Hematopoietic multipotent progenitor cell treated with erythropoietin and hydrocortisone succinate and interleukin-3 and kit ligand, for 17 days (in vitro differentiated cells): ENCODE measurements around the gene SDK1.

ENCODE experiments used
- DNase-seq: peaks from one replicate; pipeline ENCODE4 v3.0.0-alpha.2; 2015; ENCODE audit warnings: low spot score

SDK1 gene

DNA sequence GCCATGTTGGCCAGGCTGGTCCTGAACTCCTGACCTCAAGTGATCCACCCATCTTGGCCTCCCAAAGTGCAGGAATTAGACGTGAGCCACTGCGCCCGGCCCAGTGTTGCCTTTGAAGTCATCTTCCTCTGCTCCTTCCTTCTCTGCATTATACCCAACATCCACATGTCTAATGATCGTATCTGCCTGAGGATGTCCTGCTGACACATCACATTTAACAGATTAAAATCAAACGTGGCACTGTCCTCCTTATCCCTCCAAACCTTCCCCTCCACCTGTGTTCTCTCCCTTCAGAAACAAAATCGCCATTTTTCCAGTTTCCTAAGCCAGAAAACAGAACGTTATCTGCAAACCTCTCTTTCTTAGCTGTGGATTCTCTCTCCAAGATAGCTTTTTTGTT is 8.4 kb upstream of the SDK1 start:
- no peak for DNase-seq

GRCh38 chr7:3294432-3295100 is 6.5 kb upstream of the SDK1 start:
- DNase-seq = no peak

- DNase-seq = no peak
Measured at GRCh38 chr7:3297105-3297819, 3.8 kb upstream of the SDK1 start.

DNA sequence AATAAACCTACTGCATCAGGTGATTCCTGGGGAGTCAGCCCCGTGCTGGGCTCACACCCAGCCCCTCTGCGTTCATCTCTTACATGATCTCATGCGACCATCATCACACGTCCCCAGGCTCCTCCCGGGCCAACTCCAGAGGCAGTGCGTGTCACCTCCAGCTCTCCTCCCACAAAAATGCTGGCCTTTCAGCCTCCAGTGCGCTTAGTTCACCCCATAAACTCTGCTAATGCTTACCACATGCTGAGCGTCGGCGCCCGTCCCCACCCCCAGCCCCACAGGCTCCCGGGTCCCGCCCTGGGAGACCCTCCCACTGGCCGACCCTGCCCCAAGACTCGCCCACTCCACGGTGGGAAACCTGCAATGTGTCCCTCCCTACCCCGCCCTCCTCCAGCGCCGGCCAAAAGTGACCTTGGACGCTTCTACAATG is 816 bp upstream of the SDK1 start:
- DNase-seq = no peak

DNA sequence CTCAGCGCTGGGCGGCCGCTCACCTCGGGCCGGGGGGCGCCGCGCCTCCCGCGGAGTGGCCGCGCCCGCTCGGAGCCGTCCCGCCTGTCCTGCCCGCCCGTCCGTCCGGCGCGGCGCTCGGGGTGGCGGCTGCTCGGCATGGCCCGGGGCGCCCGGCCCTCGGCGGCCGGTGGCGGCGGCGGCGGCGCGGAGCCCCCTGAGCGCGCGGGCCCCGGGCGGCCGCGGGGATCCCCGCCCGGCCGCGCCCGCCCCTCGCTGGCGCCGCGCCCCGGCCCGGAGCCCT is 338 bp downstream of the SDK1 start:
- no peak for DNase-seq

DNA sequence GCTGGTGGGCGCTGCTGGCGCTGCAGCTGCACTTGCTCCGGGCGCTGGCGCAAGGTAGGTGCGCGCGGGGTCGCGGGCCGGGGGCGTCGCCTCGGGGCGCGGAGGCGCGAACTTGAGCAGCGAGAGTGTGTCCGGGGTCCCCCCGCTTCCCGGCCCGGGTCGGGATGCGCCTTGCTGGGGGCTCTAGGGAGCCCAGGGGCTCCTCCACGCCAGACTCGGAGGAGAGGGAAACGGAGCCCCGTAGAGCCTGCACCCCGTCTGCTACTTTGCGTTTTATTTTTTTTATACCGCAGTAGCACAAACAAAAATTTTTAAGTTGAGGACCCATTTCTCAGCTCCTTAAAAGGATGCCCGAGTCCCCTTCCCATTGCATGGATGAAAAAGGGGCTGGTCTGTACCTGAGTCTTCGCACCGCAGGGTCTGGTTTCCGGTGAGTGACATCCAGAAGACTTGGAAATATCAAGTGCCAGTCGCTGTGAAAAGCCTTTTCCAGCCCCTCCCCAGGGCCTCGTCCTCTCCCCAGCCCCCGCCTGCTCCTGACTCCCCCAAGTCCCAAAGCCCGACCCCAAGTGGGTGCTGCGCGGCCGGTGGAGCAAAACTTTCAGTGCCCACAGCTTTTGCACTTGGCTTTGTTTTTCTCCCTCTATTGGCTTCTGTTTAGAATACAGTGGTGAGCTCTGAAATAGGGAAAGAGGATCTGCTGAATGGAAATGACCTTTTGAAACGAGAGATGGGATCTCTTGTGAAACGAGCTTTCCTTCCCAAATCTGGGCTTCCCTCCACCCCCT is 973 bp downstream of the SDK1 start:
- DNase-seq = no peak

DNA sequence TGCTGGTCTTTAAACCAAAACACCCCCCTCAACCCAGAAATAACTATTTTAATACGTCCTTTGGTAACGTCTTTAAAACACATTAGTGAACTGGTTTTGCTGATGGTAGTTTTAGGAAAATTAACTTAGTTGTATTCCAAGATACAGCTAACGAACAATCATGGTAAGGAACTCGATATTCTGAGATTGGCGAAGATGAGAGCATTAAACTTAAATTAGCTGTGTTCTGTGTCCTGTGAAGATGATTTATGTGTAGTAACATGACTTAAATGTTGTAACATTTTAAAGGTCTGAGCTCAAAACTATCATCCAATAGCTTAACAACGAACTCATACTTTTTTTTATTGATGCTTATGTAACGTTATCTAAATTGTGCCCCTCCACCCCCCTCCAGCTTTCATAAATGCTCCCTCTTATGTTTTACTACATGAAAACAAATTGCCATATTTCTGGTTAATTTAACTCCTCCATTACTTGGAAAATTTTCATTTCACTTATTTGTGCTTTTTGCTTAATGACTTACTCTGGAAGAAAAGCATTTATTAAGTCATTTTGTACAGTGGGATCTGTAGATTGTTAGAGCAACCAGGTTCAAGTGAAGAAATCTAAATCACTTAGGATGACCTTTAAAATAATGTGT is 1.7 kb downstream of the SDK1 start:
- DNase-seq = no peak

GRCh38 chr7:3304131-3304530 is 3.1 kb downstream of the SDK1 start:
- DNase-seq = no peak

DNA sequence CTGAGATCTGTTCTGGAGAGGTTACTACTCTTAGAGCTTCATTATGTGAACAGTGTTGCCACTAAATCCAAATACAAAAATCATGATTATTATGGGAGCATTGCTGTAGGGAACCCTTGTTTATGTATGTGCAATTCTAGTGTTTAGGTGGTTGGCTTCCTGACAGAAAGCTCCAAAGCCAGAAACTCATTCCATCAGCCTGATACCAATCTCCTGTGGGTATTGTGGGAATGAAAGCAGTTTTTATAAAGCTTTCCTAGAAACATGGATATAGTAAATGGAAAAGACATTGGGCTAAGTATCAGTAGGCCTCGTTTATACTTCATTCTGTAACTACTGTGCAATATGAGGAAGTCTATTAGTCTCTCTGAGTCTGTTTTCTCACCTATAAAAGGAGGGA is 6.4 kb downstream of the SDK1 start:
- DNase-seq = no peak

- no peak for DNase-seq
Measured at GRCh38 chr7:3309140-3309539, 8.1 kb downstream of the SDK1 start.

- no peak for DNase-seq
Measured at GRCh38 chr7:3309956-3310355, 8.9 kb downstream of the SDK1 start.

DNA sequence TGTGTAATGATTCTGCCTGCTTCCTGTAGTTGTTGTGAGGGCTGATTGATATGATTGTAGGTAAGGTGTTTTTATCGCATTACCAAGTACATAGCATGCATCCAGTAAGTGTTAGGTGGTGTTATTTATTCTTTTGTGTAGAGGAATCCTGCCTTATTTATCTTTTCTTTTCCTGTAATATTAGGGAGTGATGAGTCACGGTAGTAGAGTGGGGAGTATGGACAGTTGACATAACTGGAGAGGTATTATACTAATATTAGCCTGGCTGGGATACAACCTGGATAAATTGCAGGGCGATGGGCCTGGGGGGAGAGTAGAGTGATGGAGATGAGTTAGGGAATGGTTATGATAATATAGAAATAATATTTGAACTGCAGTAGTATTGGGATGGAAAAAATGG is 9.8 kb downstream of the SDK1 start:
- no peak for DNase-seq

GRCh38 chr7:3312583-3312982 is 11.5 kb downstream of the SDK1 start:
- DNase-seq = no peak

- DNase-seq = no peak
Measured at GRCh38 chr7:3318874-3319273, 17.8 kb downstream of the SDK1 start.

DNA sequence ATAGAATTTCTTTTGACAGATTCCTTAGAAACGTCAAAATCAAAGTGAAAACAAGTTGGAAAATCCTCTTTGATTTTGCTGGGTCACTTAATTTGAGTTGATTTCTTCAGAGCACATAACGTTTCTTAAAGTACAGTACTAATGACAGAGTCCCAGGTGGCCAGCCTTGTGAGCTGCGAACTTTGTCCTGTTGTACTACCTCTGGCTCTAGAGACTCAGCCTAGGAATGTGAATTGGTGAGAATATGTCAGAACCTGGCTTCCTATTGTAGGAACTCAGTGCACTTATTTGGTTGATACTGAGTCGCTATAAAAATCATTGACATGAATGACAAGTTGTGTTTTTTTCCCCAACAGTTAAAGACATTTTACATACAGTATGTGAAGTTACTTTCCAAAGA is 20.2 kb downstream of the SDK1 start:
- DNase-seq = no peak

DNA sequence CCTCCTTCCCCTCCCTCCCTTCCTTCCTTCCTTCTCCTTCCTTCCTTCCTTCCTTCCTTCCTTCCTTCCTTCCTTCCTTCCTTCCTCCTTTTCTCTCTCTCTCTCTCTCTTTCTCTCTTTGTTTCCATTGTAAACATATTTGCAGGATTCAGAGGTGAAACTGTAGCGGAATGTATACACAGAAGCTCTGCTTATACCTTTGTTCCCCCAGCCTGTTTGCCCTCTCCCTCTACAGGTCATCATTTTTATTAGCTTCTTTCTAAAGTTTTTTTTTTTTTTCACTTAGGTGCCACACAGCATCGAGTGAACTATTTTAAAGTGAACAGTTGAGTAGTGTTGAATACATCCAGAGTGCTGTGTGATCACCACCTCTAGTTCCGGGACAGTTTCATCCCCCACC is 20.7 kb downstream of the SDK1 start:
- DNase-seq = no peak

GRCh38 chr7:3326246-3326645 is 25.2 kb downstream of the SDK1 start:
- DNase-seq = no peak

DNA sequence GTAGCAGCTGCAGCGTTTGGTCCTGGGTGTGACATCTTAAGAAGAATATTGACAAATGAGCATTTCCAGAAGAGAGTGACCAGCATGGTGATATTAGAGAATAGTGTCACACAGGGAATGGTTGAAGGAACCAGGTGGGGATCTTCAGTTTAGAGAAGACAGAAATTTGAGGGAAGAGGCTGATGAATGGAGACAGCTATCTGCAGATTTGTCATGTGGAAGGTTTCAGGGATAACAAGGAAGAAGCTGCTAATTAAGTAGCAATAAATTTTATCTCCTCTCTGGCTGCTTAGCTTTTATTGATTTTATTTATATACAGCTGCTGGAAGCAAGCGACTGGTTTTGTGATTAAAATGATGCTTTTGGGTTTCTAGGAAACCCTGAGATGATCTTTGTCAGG is 26.0 kb downstream of the SDK1 start:
- no peak for DNase-seq

GRCh38 chr7:3327655-3328054 is 26.6 kb downstream of the SDK1 start:
- DNase-seq = no peak

DNA sequence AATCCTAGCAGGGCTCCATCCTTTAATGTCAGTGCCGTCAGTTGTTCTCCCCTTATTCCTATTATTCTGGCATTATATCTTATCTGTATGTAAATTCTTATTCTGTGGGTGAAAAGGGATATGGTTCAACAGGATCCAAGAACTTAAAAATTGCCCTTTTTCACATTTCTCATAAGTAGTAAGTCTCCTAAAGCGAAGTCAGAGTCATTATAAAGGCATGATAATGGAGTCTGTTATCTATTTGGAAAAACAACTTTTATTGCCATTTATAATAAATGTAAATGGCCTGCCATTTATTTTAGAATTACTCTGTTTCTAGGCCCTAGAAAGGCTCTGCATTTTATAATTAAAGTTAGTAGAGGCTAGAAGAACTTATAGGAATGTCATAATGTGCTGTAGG is 31.3 kb downstream of the SDK1 start:
- no peak for DNase-seq

- no peak for DNase-seq
Measured at GRCh38 chr7:3333861-3334260, 32.8 kb downstream of the SDK1 start.

- DNase-seq = no peak
Measured at GRCh38 chr7:3336042-3336665, 35.1 kb downstream of the SDK1 start.

DNA sequence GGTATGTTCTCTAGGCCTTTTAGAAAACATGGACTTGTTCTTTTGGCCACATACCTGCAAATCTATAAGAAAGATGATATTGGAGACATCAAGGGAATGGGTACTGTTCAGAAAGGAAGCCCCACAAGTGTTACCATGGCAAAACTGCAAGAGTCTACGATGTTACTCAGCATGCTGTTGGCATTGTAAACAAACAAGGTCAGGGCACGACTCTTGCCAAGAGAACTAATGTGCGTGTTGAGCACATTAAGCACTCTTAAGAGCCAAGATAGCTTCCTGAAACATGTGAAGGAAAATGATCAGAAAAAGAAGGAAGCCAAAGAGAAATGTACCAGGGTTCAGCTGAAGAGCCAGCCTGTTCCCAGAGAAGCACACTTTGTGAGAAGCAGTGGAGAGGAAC is 37.1 kb downstream of the SDK1 start:
- no peak for DNase-seq
